GM23338 (cell line): ENCODE data around the gene CCR6. TPM values are rescaled to one million over a fixed set of nuclear protein-coding genes. Genes with fewer than 3 reads are reported as not detected.

Experiments
- ATAC-seq: fragments of 200-7000 bp; cut with Tn5 transposase; 3 replicates; pipeline ENCODE4 v1.9.1; 2020
- DNase-seq: peaks from one replicate; pipeline ENCODE4 v3.0.0-alpha.2; 2015; ENCODE audit warnings: low spot score
- H2AFZ ChIP-seq: fragments of 200-600 bp; sonication (generic); 2 replicates; pipeline ENCODE4 v1.8.0; 2016; ENCODE audit warnings: antibody characterized with exemption, mild to moderate bottlenecking, moderate library complexity
- H3F3A ChIP-seq: fragments of 200-600 bp; sonication (generic); replicated peaks from 2 replicates; pipeline ENCODE4 v1.8.0; 2017; ENCODE audit warnings: antibody characterized with exemption, mixed run types, low read depth
- H3K27ac ChIP-seq: fragments of 200-600 bp; sonication (generic); 2 replicates; pipeline ENCODE4 v1.6.1; 2016; ENCODE audit warnings: low read depth
- H3K27me3 ChIP-seq: fragments of 200-600 bp; sonication (generic); 2 replicates; pipeline ENCODE4 v1.8.0; 2016; ENCODE audit warnings: mild to moderate bottlenecking, mixed run types, moderate library complexity; ENCODE audit not compliant: insufficient read depth
- H3K36me3 ChIP-seq: fragments of 200-600 bp; sonication (generic); 2 replicates; pipeline ENCODE4 v1.8.0; 2016; ENCODE audit warnings: mild to moderate bottlenecking; ENCODE audit not compliant: insufficient read depth
- H3K4me1 ChIP-seq: fragments of 200-600 bp; sonication (generic); 2 replicates; pipeline ENCODE4 v1.8.0; 2016; ENCODE audit warnings: mild to moderate bottlenecking, moderate library complexity; ENCODE audit not compliant: insufficient read depth
- H3K4me2 ChIP-seq: fragments of 200-600 bp; sonication (generic); 2 replicates; pipeline ENCODE4 v1.7.1; 2017; ENCODE audit warnings: mixed run types
- H3K4me3 ChIP-seq: fragments of 200-600 bp; sonication (generic); 2 replicates; pipeline ENCODE4 v1.6.1; 2016; ENCODE audit warnings: mixed run types
- H3K79me2 ChIP-seq: fragments of 200-600 bp; sonication (generic); replicated peaks from 2 replicates; pipeline ENCODE4 v1.8.0; 2017; ENCODE audit warnings: mild to moderate bottlenecking; ENCODE audit not compliant: insufficient read depth
- H3K9me2 ChIP-seq: fragments of 200-600 bp; sonication (generic); 2 replicates; pipeline ENCODE4 v1.8.0; 2017; ENCODE audit not compliant: insufficient read depth
- H4K20me1 ChIP-seq: fragments of 200-600 bp; sonication (generic); replicated peaks from 2 replicates; pipeline ENCODE4 v1.8.0; 2017; ENCODE audit warnings: mild to moderate bottlenecking; ENCODE audit not compliant: insufficient read depth
- H3K27ac Mint-ChIP-seq: 2 replicates; pipeline ENCODE4 v1.8.0; 2020; ENCODE audit warnings: inconsistent platforms, mild to moderate bottlenecking, moderate library complexity, mixed read lengths
- H3K27me3 Mint-ChIP-seq: 3 replicates; pipeline ENCODE4 v1.8.0; 2022; ENCODE audit warnings: low read depth, mild to moderate bottlenecking, moderate library complexity, mixed read lengths, inconsistent platforms; ENCODE audit not compliant: insufficient read depth, poor library complexity
- H3K36me3 Mint-ChIP-seq: 3 replicates; pipeline ENCODE4 v1.8.0; 2021; ENCODE audit warnings: low read depth, mild to moderate bottlenecking, inconsistent platforms, moderate library complexity, mixed read lengths
- H3K4me1 Mint-ChIP-seq: 3 replicates; pipeline ENCODE4 v1.8.0; 2020; ENCODE audit warnings: mild to moderate bottlenecking, inconsistent platforms, mixed read lengths
- H3K4me3 Mint-ChIP-seq: 3 replicates; pipeline ENCODE4 v1.8.0; 2021; ENCODE audit warnings: moderate library complexity, mild to moderate bottlenecking, inconsistent platforms, mixed read lengths
- H3K9me3 Mint-ChIP-seq: 3 replicates; pipeline ENCODE4 v1.8.0; 2020; ENCODE audit warnings: moderate library complexity, mild to moderate bottlenecking, inconsistent platforms, mixed read lengths
- CREB1 ChIP-seq: fragments of 250-450 bp; sonication (Bioruptor Pico); IDR thresholded peaks from 2 replicates; pipeline ENCODE4 v1.5.0; 2020; ENCODE audit warnings: low read depth, mild to moderate bottlenecking, moderate library complexity
- CTCF ChIP-seq, 2 experiments: fragments of 200-600 bp in 1 of 2; sonication (generic) in 1 of 2; conservative IDR thresholded peaks; 2 replicates each; pipeline versions ENCODE4 v1.5.1 to v1.6.1; 2016 to 2017; ENCODE audit warnings: antibody characterized with exemption in 2 of 2, low read depth in 2 of 2, mild to moderate bottlenecking in 2 of 2, moderate library complexity in 1 of 2
- ETS1 ChIP-seq: IDR thresholded peaks from 2 replicates; pipeline ENCODE4 v1.6.1; 2016; ENCODE audit warnings: antibody characterized with exemption
- EZH2phosphoT487 ChIP-seq: fragments of 200-600 bp; sonication (generic); IDR thresholded peaks from one replicate; pipeline ENCODE4 v1.8.1; 2018; ENCODE audit warnings: antibody characterized with exemption; ENCODE audit not compliant: unreplicated experiment
- JUNB ChIP-seq: IDR thresholded peaks from one replicate; pipeline ENCODE4 v1.6.1; 2016; ENCODE audit warnings: antibody characterized with exemption; ENCODE audit not compliant: unreplicated experiment
- NANOG ChIP-seq: IDR thresholded peaks from 2 replicates; pipeline ENCODE4 v1.6.1; 2016; ENCODE audit warnings: antibody characterized with exemption, borderline replicate concordance
- POLR2AphosphoS5 ChIP-seq: IDR thresholded peaks from 2 replicates; pipeline ENCODE4 v1.6.1; 2016; ENCODE audit warnings: antibody characterized with exemption, low read depth
- REST ChIP-seq: IDR thresholded peaks from one replicate; pipeline ENCODE4 v1.6.1; 2018; ENCODE audit warnings: antibody characterized with exemption; ENCODE audit not compliant: unreplicated experiment
- STAT1 ChIP-seq: IDR thresholded peaks from one replicate; pipeline ENCODE4 v1.6.1; 2016; ENCODE audit warnings: antibody characterized with exemption; ENCODE audit not compliant: unreplicated experiment
- ZNF331 ChIP-seq: fragments of 250-450 bp; sonication (Bioruptor Pico); IDR thresholded peaks from 2 replicates; pipeline ENCODE4 v1.5.0; 2020; ENCODE audit warnings: low read depth, mild to moderate bottlenecking, moderate library complexity
- polyA plus RNA-seq: library from polyadenylated mRNA; unstranded; fragments of >200 nt; fragmentation: Nextera tagmentation; extraction: Ambion mirVana; gene quantifications from 2 replicates; pipeline ENCODE4 v1.2.1, GENCODE V29; 2016
- total RNA-seq: library from RNA; depleted of rRNA; stranded (reverse); fragments of >200 nt; shearing (Covaris generic); gene quantifications from 2 replicates; pipeline ENCODE4 v1.2.3, GENCODE V29; 2014

Gene CCR6
- total and polyA plus RNA-seq, 2 experiments from 2014 or later: not detected

GRCh38 chr6:167093406-167093921 lies 29.4 kb upstream of the CCR6 start (continued):
- TF ChIP-seq CTCF (conservative IDR thresholded peaks at IDR 0.05; ENCODE audit: low read depth in 2 of 2): no peak
- no peak for TF ChIP-seq ETS1
- TF ChIP-seq ZNF331: no peak
- no peak for TF ChIP-seq CREB1 (CRISPR knock-in tag)

GRCh38 chr6:167093922-167094432 lies 28.9 kb upstream of the CCR6 start:
- no peak overlapping the region for H3K4me3 ChIP-seq
- no peaks in the 10 kb centered on the region for H3K36me3 ChIP-seq
- DNase-seq (no peak), ATAC-seq (peak; percentile 72)
- no peak overlapping the region for H3K4me3 Mint-ChIP-seq
- H3K27ac ChIP-seq: no peak overlapping the region
- H2AFZ ChIP-seq: peak overlapping the region; percentile 90; the same call in 1 of the 2 replicates
- H3K27me3 Mint-ChIP-seq: peaks cover 3% of the 10 kb centered on the region
- H3K9me3 Mint-ChIP-seq: no peaks in the 10 kb centered on the region
- H3K9me2 ChIP-seq: no peaks in the 10 kb centered on the region
- H3K36me3 Mint-ChIP-seq: no peaks in the 10 kb centered on the region
- H3K79me2 ChIP-seq: no peaks in the 10 kb centered on the region
- peak overlapping the region; percentile 21; the same call in 1 of the 2 replicates for H3K27ac Mint-ChIP-seq
- H3F3A ChIP-seq: no peaks in the 10 kb centered on the region
- no peaks in the 10 kb centered on the region for H3K27me3 ChIP-seq
- H3K4me2 ChIP-seq: no peak overlapping the region
- no peaks in the 10 kb centered on the region for H4K20me1 ChIP-seq
- peaks cover 8% of the 10 kb centered on the region for H3K4me1 Mint-ChIP-seq
- peaks cover 2% of the 10 kb centered on the region; the same call in 1 of the 2 replicates for H3K4me1 ChIP-seq
- TF ChIP-seq CTCF (conservative IDR thresholded peaks at IDR 0.05; ENCODE audit: low read depth in 2 of 2) (no peak), EZH2phosphoT487 (no peak), ETS1 (no peak), CREB1 (CRISPR knock-in tag) (no peak), ZNF331 (no peak), STAT1 (no peak), NANOG (no peak), POLR2AphosphoS5 (no peak), REST (no peak), JUNB (no peak)
